GM21515 (cell line): ENCODE measurements around the gene DCAKD.
A peak's percentile ranks its signal among the peaks of the same experiment; 100 is the strongest.
"Not testable (repeated sequence)": the region's sequence is repeated elsewhere in the genome, so short reads cannot be mapped to it uniquely, and the experiment has no call there.

Experiments
- ATAC-seq: cut with Tn5 transposase; IDR thresholded peaks from one replicate; pipeline ENCODE4 v1.9.1; 2021; ENCODE audit not compliant: unreplicated experiment

The DCAKD gene

GRCh38 chr17:45067637-45068036 is 16.2 kb upstream of the DCAKD start:
- ATAC-seq, result no peak

- ATAC-seq, result no peak
Observed at GRCh38 chr17:45063198-45063597, 11.8 kb upstream of the DCAKD start.

GRCh38 chr17:45061606-45062205 is 10.3 kb upstream of the DCAKD start:
- no peak for ATAC-seq

GRCh38 chr17:45060797-45061605 is 9.6 kb upstream of the DCAKD start, which contains the start of gene NMT1:
Gene NMT1 (plus strand): TSS chr17:45061317. CDS start chr17:45061330, 13 bp downstream.
- ATAC-seq, result peak; percentile 79

- no peak for ATAC-seq
Observed at GRCh38 chr17:45060382-45060796, 9.0 kb upstream of the DCAKD start.

GRCh38 chr17:45052052-45052772 is 780 bp upstream of the DCAKD start:
- ATAC-seq, result no peak

- ATAC-seq, result not testable (repeated sequence)
Observed at GRCh38 chr17:45051720-45052051, 254 bp upstream of the DCAKD start.

GRCh38 chr17:45050481-45051059 is 862 bp downstream of the DCAKD start:
- ATAC-seq, result peak; percentile 21

- no peak for ATAC-seq
Observed at GRCh38 chr17:45048795-45049563, 2.5 kb downstream of the DCAKD start.

- no peak for ATAC-seq
Observed at GRCh38 chr17:45046537-45047125, 4.8 kb downstream of the DCAKD start.

- ATAC-seq, result no peak
Observed at GRCh38 chr17:45043813-45044540, 7.5 kb downstream of the DCAKD start.

- ATAC-seq, result no peak
Observed at GRCh38 chr17:45042346-45043120, 8.9 kb downstream of the DCAKD start.

GRCh38 chr17:45040459-45040858 is 11.0 kb downstream of the DCAKD start:
- ATAC-seq, result no peak

- no peak for ATAC-seq
Observed at GRCh38 chr17:45038728-45039634, 12.5 kb downstream of the DCAKD start.

- ATAC-seq, result no peak
Observed at GRCh38 chr17:45036691-45037090, 14.7 kb downstream of the DCAKD start.

GRCh38 chr17:45035848-45036247 is 15.6 kb downstream of the DCAKD start:
- ATAC-seq, result no peak

- ATAC-seq, result no peak
Observed at GRCh38 chr17:45034599-45034998, 16.8 kb downstream of the DCAKD start.

- no peak for ATAC-seq
Observed at GRCh38 chr17:45032174-45032541, 19.3 kb downstream of the DCAKD start.
